ENCODE measurements around the gene PELO. TPM values are rescaled to one million over a fixed set of nuclear protein-coding genes. Genes with fewer than 3 reads are reported as not detected.
A peak's percentile ranks its signal among the peaks of the same experiment; 100 is the strongest.

Gene PELO
- total and polyA plus RNA-seq, 2 experiments from 2014 or later: 14.5 to 15.3 TPM

DNA sequence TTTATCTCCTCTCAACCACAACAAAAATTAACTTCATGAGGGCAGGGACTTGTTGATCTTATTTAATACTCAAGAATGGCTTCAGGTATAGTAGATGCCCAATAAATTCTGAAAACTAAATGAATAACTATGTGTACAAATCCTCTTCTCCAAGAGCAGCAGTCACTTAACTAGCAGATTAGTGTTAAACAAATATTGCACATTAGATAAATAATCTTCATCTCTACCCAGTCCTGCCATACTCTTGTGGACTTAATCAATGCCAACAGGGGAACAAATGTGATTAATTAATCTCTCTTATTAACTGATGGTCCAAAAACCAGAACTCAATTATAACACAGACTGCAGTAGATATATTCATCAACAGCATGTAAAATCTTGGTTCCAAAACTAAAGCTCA lies 15.0 kb upstream of the PELO start:
- no peak overlapping the region for H3K4me3 ChIP-seq
- no peak overlapping the region for H3K27ac ChIP-seq
- H3K4me1 ChIP-seq (ENCODE audit: low read depth): no peaks in the 10 kb centered on the region
- no peaks in the 10 kb centered on the region for H3K36me3 ChIP-seq
- no peak for DNase-seq (ENCODE audit: low read depth in 1 of 2, low spot score in 1 of 2)
- no peaks in the 10 kb centered on the region for H3K27me3 ChIP-seq
- no peaks in the 10 kb centered on the region for H3K9me3 ChIP-seq (ENCODE audit: low read depth)
- TF ChIP-seq, protein P1, sequence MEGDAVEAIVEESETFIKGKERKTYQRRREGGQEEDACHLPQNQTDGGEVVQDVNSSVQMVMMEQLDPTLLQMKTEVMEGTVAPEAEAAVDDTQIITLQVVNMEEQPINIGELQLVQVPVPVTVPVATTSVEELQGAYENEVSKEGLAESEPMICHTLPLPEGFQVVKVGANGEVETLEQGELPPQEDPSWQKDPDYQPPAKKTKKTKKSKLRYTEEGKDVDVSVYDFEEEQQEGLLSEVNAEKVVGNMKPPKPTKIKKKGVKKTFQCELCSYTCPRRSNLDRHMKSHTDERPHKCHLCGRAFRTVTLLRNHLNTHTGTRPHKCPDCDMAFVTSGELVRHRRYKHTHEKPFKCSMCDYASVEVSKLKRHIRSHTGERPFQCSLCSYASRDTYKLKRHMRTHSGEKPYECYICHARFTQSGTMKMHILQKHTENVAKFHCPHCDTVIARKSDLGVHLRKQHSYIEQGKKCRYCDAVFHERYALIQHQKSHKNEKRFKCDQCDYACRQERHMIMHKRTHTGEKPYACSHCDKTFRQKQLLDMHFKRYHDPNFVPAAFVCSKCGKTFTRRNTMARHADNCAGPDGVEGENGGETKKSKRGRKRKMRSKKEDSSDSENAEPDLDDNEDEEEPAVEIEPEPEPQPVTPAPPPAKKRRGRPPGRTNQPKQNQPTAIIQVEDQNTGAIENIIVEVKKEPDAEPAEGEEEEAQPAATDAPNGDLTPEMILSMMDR (IDR thresholded peaks at IDR 0.05; ENCODE audit: low read depth, low read length): no peak

GRCh38 chr5:52773342-52773741 lies 14.4 kb upstream of the PELO start:
- Histone ChIP-seq H3K36me3 (no peaks in the 10 kb centered on the region), H3K4me1 (ENCODE audit: low read depth) (no peaks in the 10 kb centered on the region), H3K27ac (no peak overlapping the region), H3K4me3 (no peak overlapping the region), H3K27me3 (no peaks in the 10 kb centered on the region), H3K9me3 (ENCODE audit: low read depth) (no peaks in the 10 kb centered on the region)
- no peak for DNase-seq (ENCODE audit: low read depth in 1 of 2, low spot score in 1 of 2)
- TF ChIP-seq, protein P1 (IDR thresholded peaks at IDR 0.05; ENCODE audit: low read depth, low read length): no peak

- H3K27ac ChIP-seq: no peak overlapping the region
- no peak overlapping the region for H3K4me3 ChIP-seq
- no peaks in the 10 kb centered on the region for H3K27me3 ChIP-seq
- H3K36me3 ChIP-seq: no peaks in the 10 kb centered on the region
- H3K9me3 ChIP-seq (ENCODE audit: low read depth): no peaks in the 10 kb centered on the region
- no peaks in the 10 kb centered on the region for H3K4me1 ChIP-seq (ENCODE audit: low read depth)
- TF ChIP-seq, protein P1 (IDR thresholded peaks at IDR 0.05; ENCODE audit: low read depth, low read length): no peak
- peak in 1 of 2 donors; percentile 2 for DNase-seq (ENCODE audit: low read depth in 1 of 2, low spot score in 1 of 2)
Measured at GRCh38 chr5:52774005-52774410, 13.7 kb upstream of the PELO start.

GRCh38 chr5:52776116-52776515 lies 11.6 kb upstream of the PELO start:
- H3K36me3 ChIP-seq: no peaks in the 10 kb centered on the region
- no peaks in the 10 kb centered on the region for H3K27me3 ChIP-seq
- no peak overlapping the region for H3K4me3 ChIP-seq
- H3K9me3 ChIP-seq (ENCODE audit: low read depth): no peaks in the 10 kb centered on the region
- DNase-seq (ENCODE audit: low read depth in 1 of 2, low spot score in 1 of 2): no peak
- TF ChIP-seq, protein P1 (IDR thresholded peaks at IDR 0.05; ENCODE audit: low read depth, low read length): no peak
- H3K27ac ChIP-seq: no peak overlapping the region
- no peaks in the 10 kb centered on the region for H3K4me1 ChIP-seq (ENCODE audit: low read depth)

GRCh38 chr5:52777186-52777585 lies 10.5 kb upstream of the PELO start:
- Histone ChIP-seq H3K27ac (no peak overlapping the region), H3K4me1 (ENCODE audit: low read depth) (no peaks in the 10 kb centered on the region), H3K9me3 (ENCODE audit: low read depth) (no peaks in the 10 kb centered on the region), H3K27me3 (no peaks in the 10 kb centered on the region), H3K36me3 (no peaks in the 10 kb centered on the region), H3K4me3 (no peak overlapping the region)
- no peak for DNase-seq (ENCODE audit: low read depth in 1 of 2, low spot score in 1 of 2)
- TF ChIP-seq, protein P1 (IDR thresholded peaks at IDR 0.05; ENCODE audit: low read depth, low read length): no peak

DNA sequence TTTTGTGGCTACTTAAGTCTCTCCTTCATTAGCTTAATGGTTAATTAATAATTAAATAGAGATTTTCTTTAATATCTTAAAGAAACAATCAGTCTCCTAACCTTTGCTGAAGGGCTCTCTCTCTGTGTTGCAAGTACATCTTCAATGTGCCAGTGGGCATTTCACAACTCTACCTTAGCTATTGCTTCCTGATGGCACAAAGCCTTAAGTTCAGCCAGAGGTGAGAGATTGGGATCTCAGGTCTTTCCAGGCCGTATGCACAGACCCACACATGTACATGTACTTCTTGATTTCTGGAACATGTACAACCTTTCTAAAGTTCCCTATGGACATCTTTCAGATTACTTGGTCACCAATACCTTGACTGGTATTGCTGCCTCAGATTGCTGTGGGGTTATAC lies 8.9 kb upstream of the PELO start:
- TF ChIP-seq, protein P1 (IDR thresholded peaks at IDR 0.05; ENCODE audit: low read depth, low read length): no peak
- Histone ChIP-seq H3K27me3 (no peaks in the 10 kb centered on the region), H3K4me3 (no peak overlapping the region), H3K36me3 (no peaks in the 10 kb centered on the region), H3K9me3 (ENCODE audit: low read depth) (no peaks in the 10 kb centered on the region), H3K4me1 (ENCODE audit: low read depth) (no peaks in the 10 kb centered on the region), H3K27ac (no peak overlapping the region)
- no peak for DNase-seq (ENCODE audit: low read depth in 1 of 2, low spot score in 1 of 2)

Data from cardiac muscle cell (in vitro differentiated cells and primary cell).